SU-DHL-6 (cell line): ENCODE data around the gene NPAS3.

ENCODE experiments used
- H2AFZ ChIP-seq: fragments of 200-600 bp; sonication (generic); 2 replicates; pipeline ENCODE4 v1.6.1; 2014; ENCODE audit warnings: low read depth, mild to moderate bottlenecking, moderate library complexity, mixed read lengths, antibody characterized with exemption, low read length; ENCODE audit not compliant: severe bottlenecking
- H3F3A ChIP-seq: fragments of 200-600 bp; shearing (Covaris generic); 2 replicates; pipeline ENCODE4 v1.6.0; 2016; ENCODE audit warnings: antibody characterized with exemption, mild to moderate bottlenecking; ENCODE audit not compliant: insufficient read depth
- H3K27ac ChIP-seq: fragments of 200-600 bp; sonication (generic); 2 replicates; pipeline ENCODE4 v1.5.1; 2016; ENCODE audit warnings: low read depth, mild to moderate bottlenecking, low read length, moderate library complexity, mixed read lengths
- H3K27me3 ChIP-seq: fragments of 200-600 bp; sonication (generic), shearing (Covaris generic); 2 replicates; pipeline ENCODE4 v1.6.0; 2014; ENCODE audit warnings: mild to moderate bottlenecking, low read length
- H3K36me3 ChIP-seq: fragments of 200-600 bp; sonication (generic); 2 replicates; pipeline ENCODE4 v1.6.1; 2014; ENCODE audit warnings: mild to moderate bottlenecking, low read length, mixed read lengths
- H3K4me2 ChIP-seq: fragments of 300-600, 200-600 bp; shearing (Covaris generic), sonication (generic); 2 replicates; pipeline ENCODE4 v1.6.0; 2014; ENCODE audit warnings: low read length, low read depth, mild to moderate bottlenecking; ENCODE audit not compliant: poor library complexity, severe bottlenecking
- H3K4me3 ChIP-seq: fragments of 200-600 bp; sonication (generic); 2 replicates; pipeline ENCODE4 v1.5.1; 2014; ENCODE audit warnings: antibody characterized with exemption, low read length, mild to moderate bottlenecking, mixed read lengths; ENCODE audit not compliant: insufficient read depth, poor library complexity, severe bottlenecking
- H3K79me2 ChIP-seq: fragments of 200-600 bp; sonication (generic); 2 replicates; pipeline ENCODE4 v1.6.1; 2014; ENCODE audit warnings: mild to moderate bottlenecking, low read length, moderate library complexity; ENCODE audit not compliant: insufficient read depth
- H3K9ac ChIP-seq: fragments of 200-600 bp; sonication (generic); 2 replicates; pipeline ENCODE4 v1.7.0; 2014; ENCODE audit warnings: mild to moderate bottlenecking, low read length
- H3K9me2 ChIP-seq: fragments of 200-600 bp; sonication (generic); replicated peaks from 2 replicates; pipeline ENCODE4 v1.6.1; 2014; ENCODE audit warnings: low read length; ENCODE audit not compliant: insufficient read depth
- H3K9me3 ChIP-seq: fragments of 200-600 bp; sonication (generic); 2 replicates; pipeline ENCODE4 v1.6.1; 2014; ENCODE audit warnings: low read length, mixed read lengths; ENCODE audit not compliant: insufficient read depth
- H4K20me1 ChIP-seq: fragments of 200-600 bp; sonication (generic); 2 replicates; pipeline ENCODE4 v1.6.1; 2014; ENCODE audit warnings: low read depth, mild to moderate bottlenecking, antibody characterized with exemption, low read length, moderate library complexity, mixed read lengths
- CTCF ChIP-seq: fragments of 200-600 bp; sonication (generic); IDR thresholded peaks from one replicate; pipeline ENCODE4 v1.5.1; 2017; ENCODE audit warnings: antibody characterized with exemption, mild to moderate bottlenecking, low read length, moderate library complexity; ENCODE audit not compliant: insufficient read depth, poor library complexity, severe bottlenecking
- EZH2phosphoT487 ChIP-seq: fragments of 200-600 bp; sonication (generic), shearing (Covaris generic); conservative IDR thresholded peaks from 2 replicates; pipeline ENCODE4 v1.6.1; 2018; ENCODE audit warnings: mild to moderate bottlenecking, antibody characterized with exemption, low read length, moderate library complexity, mixed read lengths

The NPAS3 gene

DNA sequence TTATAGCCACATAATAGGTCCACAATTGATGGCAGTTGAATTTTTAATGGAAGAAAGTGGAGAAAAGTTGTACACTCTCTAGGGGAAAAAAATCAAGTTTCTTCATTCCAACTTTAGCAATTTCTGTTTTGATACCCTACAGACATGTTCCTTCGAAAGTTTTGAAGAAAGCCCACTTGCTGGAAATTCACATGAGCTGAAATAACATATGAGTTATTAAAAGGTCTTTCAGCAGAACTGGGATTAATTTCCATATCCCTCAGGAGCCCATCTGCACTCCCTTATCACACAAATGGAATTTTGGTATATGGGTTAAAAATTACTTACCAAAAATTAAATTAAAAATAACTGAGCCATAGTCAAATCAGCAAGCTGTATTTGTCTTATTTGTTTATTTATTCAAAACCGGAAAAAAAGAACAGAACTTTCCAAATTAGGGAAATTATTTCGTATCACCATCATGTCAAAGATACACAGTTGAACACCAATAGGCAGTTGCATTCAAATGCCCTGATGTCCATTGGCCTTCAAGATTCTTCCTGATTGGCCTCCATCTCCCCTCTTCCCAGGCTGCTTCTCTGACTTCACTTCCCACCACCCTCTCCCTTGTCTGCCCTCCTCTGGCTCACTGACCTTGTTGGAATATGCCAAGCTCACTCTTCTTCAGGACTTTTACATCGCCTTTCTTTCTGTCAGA, 566.7 kb downstream of the NPAS3 start:
- TF ChIP-seq EZH2phosphoT487 = no peak
- TF ChIP-seq CTCF = no peak
- Histone ChIP-seq H4K20me1 (no peaks in the 10 kb centered on the region), H2AFZ (no peak overlapping the region), H3K27me3 (no peaks in the 10 kb centered on the region), H3K9me3 (no peaks in the 10 kb centered on the region), H3F3A (no peaks in the 10 kb centered on the region), H3K9me2 (no peaks in the 10 kb centered on the region), H3K27ac (no peak overlapping the region), H3K79me2 (no peaks in the 10 kb centered on the region), H3K9ac (no peak overlapping the region), H3K4me2 (no peak overlapping the region), H3K36me3 (no peaks in the 10 kb centered on the region), H3K4me3 (no peak overlapping the region)

- TF ChIP-seq CTCF (no peak), EZH2phosphoT487 (no peak)
- Histone ChIP-seq H3K27ac (no peak overlapping the region), H3K9ac (no peak overlapping the region), H3K79me2 (no peaks in the 10 kb centered on the region), H2AFZ (no peak overlapping the region), H3K9me2 (no peaks in the 10 kb centered on the region), H3K4me3 (no peak overlapping the region), H3K4me2 (no peak overlapping the region), H3K27me3 (no peaks in the 10 kb centered on the region), H3K9me3 (no peaks in the 10 kb centered on the region), H4K20me1 (no peaks in the 10 kb centered on the region), H3K36me3 (no peaks in the 10 kb centered on the region), H3F3A (no peaks in the 10 kb centered on the region)
These were observed 567.3 kb downstream of the NPAS3 start for GRCh38 chr14:33505963-33506329.

GRCh38 chr14:33508126-33509062, 569.7 kb downstream of the NPAS3 start:
- H3K27ac ChIP-seq = no peak overlapping the region

More at GRCh38 chr14:33508126-33509062, 569.7 kb downstream of the NPAS3 start:
- H2AFZ ChIP-seq = no peak overlapping the region
- no peaks in the 10 kb centered on the region for H3K27me3 ChIP-seq
- no peaks in the 10 kb centered on the region for H3K36me3 ChIP-seq
- TF ChIP-seq CTCF (no peak), EZH2phosphoT487 (no peak)
- no peaks in the 10 kb centered on the region for H3F3A ChIP-seq
- H3K9ac ChIP-seq = no peak overlapping the region
- no peaks in the 10 kb centered on the region for H4K20me1 ChIP-seq
- no peak overlapping the region for H3K4me3 ChIP-seq
- H3K9me2 ChIP-seq = no peaks in the 10 kb centered on the region
- H3K79me2 ChIP-seq = no peaks in the 10 kb centered on the region
- H3K4me2 ChIP-seq = no peak overlapping the region
- H3K9me3 ChIP-seq = no peaks in the 10 kb centered on the region
